HepG2 (cell line): Measurements from ENCODE around the gene KITLG. TPM values are rescaled to one million over a fixed set of nuclear protein-coding genes. Genes with fewer than 3 reads are reported as not detected.

Source experiments
- ATAC-seq: fragments of 200-7000 bp; cut with Tn5 transposase; 3 replicates; pipeline ENCODE4 v1.9.1; 2020; ENCODE audit warnings: mild to moderate bottlenecking, moderate library complexity
- BruUV-seq: library from RNA; stranded (reverse); fragments of 400-500 nt; replicated peaks from 2 replicates; lab custom pipeline; 2021; lab: Mats Ljungman, UMichigan
- CTCF ChIA-PET: fragments of 300-600 bp; formaldehyde crosslinking; extraction: SDS; loops from one replicate; lab custom pipeline; 2021; ENCODE audit warnings: low total read pairs, inconsistent platforms, low intra/inter-chr PET ratio; lab: Yijun Ruan, JAX
- POLR2A ChIA-PET: fragments of 350-600 bp; sonication (Branson Sonifier 250); formaldehyde crosslinking; loops from one replicate; lab custom pipeline; 2020; ENCODE audit warnings: antibody characterized with exemption, inconsistent platforms; lab: Yijun Ruan, JAX
- DNase-seq: peaks from one replicate; pipeline ENCODE4 v3.0.0-alpha.2; 2015; ENCODE audit warnings: low spot score
- FAIRE-seq: peaks from 3 replicates; lab custom pipeline; 2011; peaks lifted over from hg19 to GRCh38; lab: Jason Lieb, UNC
- H2AFZ ChIP-seq: one replicate; pipeline ENCODE4 v1.6.1; 2011; ENCODE audit warnings: low read length, inconsistent platforms
- H3K27ac ChIP-seq: fragments of 300-600 bp; 3 replicates; pipeline ENCODE4 v1.8.0; 2011; ENCODE audit warnings: mixed run types, mild to moderate bottlenecking, mixed read lengths, low read length, inconsistent platforms; ENCODE audit not compliant: insufficient read depth; ENCODE audit errors: extremely low read length
- H3K27me3 ChIP-seq, 2 experiments: fragments of 200-600 bp in 1 of 2; 2 replicates in 1 of 2; 3 replicates in 1 of 2; pipeline versions ENCODE4 v1.6.0 to v1.8.0; 2011; ENCODE audit warnings: low read length in 2 of 2, mild to moderate bottlenecking in 2 of 2, moderate library complexity in 2 of 2, inconsistent platforms in 1 of 2; ENCODE audit not compliant: insufficient read depth in 2 of 2, control insufficient read depth in 1 of 2
- H3K36me3 ChIP-seq, 2 experiments: fragments of 200-600 bp in 1 of 2; replicated peaks in 1 of 2; 2 replicates in 1 of 2; 3 replicates in 1 of 2; pipeline versions ENCODE4 v1.5.1 to v1.8.0; 2011; ENCODE audit warnings: low read length in 2 of 2, inconsistent platforms in 1 of 2; ENCODE audit not compliant: insufficient read depth in 2 of 2, control insufficient read depth in 1 of 2
- H3K4me1 ChIP-seq: 2 replicates; pipeline ENCODE4 v1.5.1; 2012; ENCODE audit warnings: low read length, inconsistent platforms; ENCODE audit not compliant: insufficient read depth
- H3K4me2 ChIP-seq: 2 replicates; pipeline ENCODE4 v1.6.0; 2011; ENCODE audit warnings: low read depth, low read length, inconsistent platforms
- H3K4me3 ChIP-seq, 3 experiments: fragments of 200-600 bp in 1 of 3; sonication (generic), shearing (Covaris generic) in 1 of 3; replicated peaks in 1 of 3; 2 replicates each; pipeline ENCODE4 v1.5.1; 2011 to 2016; ENCODE audit warnings: low read length in 3 of 3, inconsistent platforms in 2 of 3, low read depth in 2 of 3, mild to moderate bottlenecking in 2 of 3, control low read depth in 1 of 3, mixed read lengths in 1 of 3; ENCODE audit not compliant: insufficient read depth in 1 of 3
- H3K79me2 ChIP-seq: one replicate; pipeline ENCODE4 v1.6.1; 2011; ENCODE audit warnings: low read length, inconsistent platforms; ENCODE audit not compliant: insufficient read depth
- H3K9ac ChIP-seq: 2 replicates; pipeline ENCODE4 v1.6.0; 2011; ENCODE audit warnings: mild to moderate bottlenecking, low read depth, low read length, inconsistent platforms; ENCODE audit not compliant: insufficient read depth
- H3K9me3 ChIP-seq: 2 replicates; pipeline ENCODE4 v1.5.1; 2012; ENCODE audit warnings: mild to moderate bottlenecking, low read length
- H4K20me1 ChIP-seq: 2 replicates; pipeline ENCODE4 v1.6.0; 2011; ENCODE audit warnings: inconsistent platforms, mild to moderate bottlenecking, low read length, moderate library complexity; ENCODE audit not compliant: insufficient read depth
- CREB1 ChIP-seq, 2 experiments: fragments of 450-650 bp in 1 of 2; IDR thresholded peaks; 2 replicates each; pipeline ENCODE4 v1.6.1; 2016 to 2017; ENCODE audit warnings: control low read depth in 1 of 2, mild to moderate bottlenecking in 1 of 2, missing compliant biosample characterization in 1 of 2, missing genetic modification characterization in 1 of 2
- KAT8 ChIP-seq: IDR thresholded peaks from 2 replicates; pipeline ENCODE4 v1.6.1; 2016; ENCODE audit warnings: missing genetic modification reagents, missing compliant biosample characterization
- MXI1 ChIP-seq: IDR thresholded peaks from 3 replicates; pipeline ENCODE4 v1.6.1; 2012; ENCODE audit warnings: low read depth, low read length, inconsistent platforms, borderline replicate concordance
- U2AF2 ChIP-seq: fragments of 200-400 bp; formaldehyde crosslinking; IDR thresholded peaks from 2 replicates; pipeline ENCODE4 v1.6.1; 2017; ENCODE audit warnings: low read depth, mild to moderate bottlenecking, low read length
- WGBS: methylation state at CpG from one replicate; pipeline ENCODE4 v1.1.6; 2017; ENCODE audit warnings: low lambda C conversion rate; 5-methylcytosine and 5-hydroxymethylcytosine counted together
- in situ Hi-C: cut with HindIII; loops from 2 replicates; pipeline ENCODE4 v1.10.0; 2017; ENCODE audit warnings: low pct_unique_long_range_greater_than_20kb; ENCODE audit not compliant: extremely low pct_ligation_motif_present
- intact Hi-C: fragments of 100-400 bp; cut with micrococcal nuclease; formaldehyde crosslinking; loops from one replicate; pipeline ENCODE4 v1.10.0; 2022; ENCODE audit not compliant: unreplicated experiment
- polyA plus RNA-seq, 8 experiments: library from polyadenylated mRNA; depleted of rRNA in 3 of 8; stranded (reverse) in 7 of 8; unstranded in 1 of 8; fragments of >200 nt; fragmentation: Illumina TruSeq in 4 of 8; extraction: Trizol in 4 of 8; gene quantifications; 2 replicates each; pipeline versions ENCODE4 v1.2.1 to v1.2.3, GENCODE V29; 2011 to 2016; ENCODE audit warnings: low read depth in 4 of 8, missing spikeins in 1 of 8, mixed read lengths in 1 of 8; ENCODE audit not compliant: insufficient read depth in 1 of 8
- total RNA-seq, 5 experiments: library from RNA; depleted of rRNA; stranded (reverse); fragments of >200 nt; fragmentation: Illumina TruSeq; extraction: Trizol; gene quantifications; 2 replicates each; pipeline ENCODE4 v1.2.3, GENCODE V29; 2016; ENCODE audit warnings: low read depth in 1 of 5
- TF ChIP-seq, protein P1 (sequence below): sonication (generic); formaldehyde crosslinking; IDR thresholded peaks from 2 replicates; pipeline ENCODE4 v1.4.0; 2020; ENCODE audit warnings: low read depth, missing genetic modification reagents

Gene KITLG
- total and polyA plus RNA-seq, 2 of the 13 experiments (the other 11 are each of a cell fraction or from before 2014, with no cell fraction given) = 0.66 to 4.3 TPM

DNA sequence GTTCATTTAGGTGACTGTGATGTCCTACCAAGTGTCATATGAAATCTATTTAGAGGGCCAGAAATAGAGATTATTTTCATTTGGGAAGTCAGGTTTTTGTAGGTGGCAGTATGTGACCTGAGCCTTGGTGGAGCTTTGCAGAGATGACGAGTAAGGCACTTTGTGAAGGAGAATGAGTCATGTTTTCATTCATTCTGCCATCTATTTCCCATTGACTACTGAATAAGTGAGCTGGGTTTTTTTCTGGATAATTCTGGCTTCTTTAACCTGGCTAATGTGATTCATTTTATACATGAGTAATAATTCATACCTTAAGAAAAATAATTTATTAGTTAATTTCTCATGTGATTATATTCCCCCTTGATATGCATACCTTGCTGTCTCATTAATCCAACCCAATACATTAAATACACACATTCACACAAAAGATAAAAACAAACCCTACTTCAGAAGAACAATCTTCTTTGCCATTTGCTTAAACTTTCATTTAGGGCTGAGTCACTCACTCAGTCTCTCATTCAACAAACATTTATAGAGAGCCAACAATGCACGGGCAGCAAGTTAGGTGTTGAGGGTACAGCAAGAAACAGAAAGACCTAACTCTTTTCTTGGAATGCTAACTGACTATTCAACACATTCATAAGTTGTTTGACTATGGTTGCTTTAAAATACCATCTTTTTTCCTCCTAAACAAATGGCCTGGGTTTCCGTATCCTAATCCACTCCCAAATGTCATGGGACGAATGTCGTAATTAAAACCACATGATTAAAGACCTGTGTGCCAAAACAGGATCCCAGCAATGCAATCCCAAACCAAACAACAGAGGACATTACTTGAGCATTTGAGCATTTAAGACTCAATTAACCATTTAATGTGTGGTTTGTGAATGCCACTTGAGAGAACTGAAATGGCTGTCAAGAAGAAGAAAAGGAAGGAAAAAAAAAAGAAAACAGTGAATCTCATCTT lies 78.0 kb downstream of the KITLG start:
- Histone ChIP-seq H4K20me1 (no peaks in the 10 kb centered on the region), H3K4me3 (no peak overlapping the region), H3K79me2 (no peaks in the 10 kb centered on the region), H3K9me3 (no peaks in the 10 kb centered on the region), H2AFZ (no peak overlapping the region), H3K36me3 (0 out of 5 replicates have a peak, but pooled peaks cover 0 to 3% of the 10 kb centered on the region in 2 experiments), H3K27me3 (no peaks in the 10 kb centered on the region), H3K4me1 (no peaks in the 10 kb centered on the region), H3K9ac (no peak overlapping the region), H3K27ac (no peak overlapping the region), H3K4me2 (no peak overlapping the region)
- no peak for FAIRE-seq
- TF ChIP-seq, protein P1, sequence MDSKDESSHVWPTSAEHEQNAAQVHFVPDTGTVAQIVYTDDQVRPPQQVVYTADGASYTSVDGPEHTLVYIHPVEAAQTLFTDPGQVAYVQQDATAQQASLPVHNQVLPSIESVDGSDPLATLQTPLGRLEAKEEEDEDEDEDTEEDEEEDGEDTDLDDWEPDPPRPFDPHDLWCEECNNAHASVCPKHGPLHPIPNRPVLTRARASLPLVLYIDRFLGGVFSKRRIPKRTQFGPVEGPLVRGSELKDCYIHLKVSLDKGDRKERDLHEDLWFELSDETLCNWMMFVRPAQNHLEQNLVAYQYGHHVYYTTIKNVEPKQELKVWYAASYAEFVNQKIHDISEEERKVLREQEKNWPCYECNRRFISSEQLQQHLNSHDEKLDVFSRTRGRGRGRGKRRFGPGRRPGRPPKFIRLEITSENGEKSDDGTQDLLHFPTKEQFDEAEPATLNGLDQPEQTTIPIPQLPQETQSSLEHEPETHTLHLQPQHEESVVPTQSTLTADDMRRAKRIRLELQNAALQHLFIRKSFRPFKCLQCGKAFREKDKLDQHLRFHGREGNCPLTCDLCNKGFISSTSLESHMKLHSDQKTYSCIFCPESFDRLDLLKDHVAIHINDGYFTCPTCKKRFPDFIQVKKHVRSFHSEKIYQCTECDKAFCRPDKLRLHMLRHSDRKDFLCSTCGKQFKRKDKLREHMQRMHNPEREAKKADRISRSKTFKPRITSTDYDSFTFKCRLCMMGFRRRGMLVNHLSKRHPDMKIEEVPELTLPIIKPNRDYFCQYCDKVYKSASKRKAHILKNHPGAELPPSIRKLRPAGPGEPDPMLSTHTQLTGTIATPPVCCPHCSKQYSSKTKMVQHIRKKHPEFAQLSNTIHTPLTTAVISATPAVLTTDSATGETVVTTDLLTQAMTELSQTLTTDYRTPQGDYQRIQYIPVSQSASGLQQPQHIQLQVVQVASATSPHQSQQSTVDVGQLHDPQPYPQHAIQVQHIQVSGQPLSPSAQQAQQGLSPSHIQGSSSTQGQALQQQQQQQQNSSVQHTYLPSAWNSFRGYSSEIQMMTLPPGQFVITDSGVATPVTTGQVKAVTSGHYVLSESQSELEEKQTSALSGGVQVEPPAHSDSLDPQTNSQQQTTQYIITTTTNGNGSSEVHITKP (CRISPR knock-in tag) = no peak
- TF ChIP-seq CREB1 (IDR thresholded peaks at IDR 0.05) (no peak), CREB1 (CRISPR knock-in tag; IDR thresholded peaks at IDR 0.05) (no peak), KAT8 (CRISPR knock-in tag) (no peak), U2AF2 (no peak), MXI1 (no peak)
- POLR2A ChIA-PET = no interaction called here
- DNase-seq = no peak
- CTCF ChIA-PET = no interaction called here
- no TSS peak for BruUV-seq
- in situ Hi-C loops = no loop called here
- ATAC-seq = no peak
- WGBS = 92% methylated on average over 5 of the region's 5 CpGs
- intact Hi-C loops = no loop called here
